Glutamatergic neuron (in vitro differentiated cells): ENCODE results near the gene CCDC170. TPM values are rescaled to one million over a fixed set of nuclear protein-coding genes. Genes with fewer than 3 reads are reported as not detected.
"Not testable (repeated sequence)": the region's sequence is repeated elsewhere in the genome, so short reads cannot be mapped to it uniquely, and the experiment has no call there.

Source experiments
- DNase-seq: peaks from one replicate; pipeline ENCODE4 v3.0.0; 2022
- H3K27ac Mint-ChIP-seq: one replicate; pipeline ENCODE4 v1.8.0; 2020; ENCODE audit warnings: mild to moderate bottlenecking, mixed read lengths, inconsistent platforms; ENCODE audit not compliant: unreplicated experiment
- H3K27me3 Mint-ChIP-seq: one replicate; pipeline ENCODE4 v1.8.0; 2020; ENCODE audit warnings: mild to moderate bottlenecking, moderate library complexity, mixed read lengths, inconsistent platforms; ENCODE audit not compliant: unreplicated experiment
- H3K36me3 Mint-ChIP-seq: one replicate; pipeline ENCODE4 v1.8.0; 2020; ENCODE audit warnings: mild to moderate bottlenecking, mixed read lengths, inconsistent platforms; ENCODE audit not compliant: unreplicated experiment
- H3K4me1 Mint-ChIP-seq: one replicate; pipeline ENCODE4 v1.8.0; 2020; ENCODE audit warnings: mild to moderate bottlenecking, low read depth, mixed read lengths, inconsistent platforms; ENCODE audit not compliant: unreplicated experiment
- H3K4me3 Mint-ChIP-seq: one replicate; pipeline ENCODE4 v1.8.0; 2020; ENCODE audit warnings: mild to moderate bottlenecking, mixed read lengths, inconsistent platforms; ENCODE audit not compliant: unreplicated experiment
- H3K9me3 Mint-ChIP-seq: one replicate; pipeline ENCODE4 v1.8.0; 2020; ENCODE audit warnings: mild to moderate bottlenecking, moderate library complexity, mixed read lengths, inconsistent platforms; ENCODE audit not compliant: unreplicated experiment
- CTCF ChIP-seq: fragments of 200-600 bp; sonication (generic); IDR thresholded peaks from one replicate; pipeline ENCODE4 v1.5.0; 2021; ENCODE audit not compliant: partially characterized antibody, unreplicated experiment
- total RNA-seq: library from RNA; stranded (reverse); fragmentation: NEBNext Ultra II Directional; extraction: Animal tissue kit (Norgen Biotek cat#: 25700); gene quantifications from one replicate; pipeline ENCODE4 v1.2.1, GENCODE V29; 2021; ENCODE audit not compliant: unreplicated experiment

The CCDC170 gene
- total RNA-seq, 1 donor from 2014 or later = not detected

GRCh38 chr6:151512481-151512880 lies 18.7 kb downstream of the CCDC170 start:
- H3K4me1 Mint-ChIP-seq = no peaks in the 10 kb centered on the region
- DNase-seq = no peak
- no peak overlapping the region for H3K27ac Mint-ChIP-seq
- TF ChIP-seq CTCF = no peak
- no peak overlapping the region for H3K4me3 Mint-ChIP-seq
- no peaks in the 10 kb centered on the region for H3K9me3 Mint-ChIP-seq
- no peaks in the 10 kb centered on the region for H3K27me3 Mint-ChIP-seq
- H3K36me3 Mint-ChIP-seq = no peaks in the 10 kb centered on the region

- no peaks in the 10 kb centered on the region for H3K4me1 Mint-ChIP-seq
- H3K9me3 Mint-ChIP-seq = peaks cover 2% of the 10 kb centered on the region
- H3K27me3 Mint-ChIP-seq = no peaks in the 10 kb centered on the region
- TF ChIP-seq CTCF = no peak
- H3K36me3 Mint-ChIP-seq = peaks cover 5% of the 10 kb centered on the region
- H3K27ac Mint-ChIP-seq = no peak overlapping the region
- DNase-seq = no peak
- H3K4me3 Mint-ChIP-seq = no peak overlapping the region
Observed at GRCh38 chr6:151514000-151514730, 20.3 kb downstream of the CCDC170 start.

GRCh38 chr6:151518992-151519391 lies 25.2 kb downstream of the CCDC170 start:
- not testable (repeated sequence) for H3K9me3 Mint-ChIP-seq

GRCh38 chr6:151523034-151523433 lies 29.2 kb downstream of the CCDC170 start:
- no peak for DNase-seq
- no peak for TF ChIP-seq CTCF
- Mint-ChIP-seq H3K4me1 (no peaks in the 10 kb centered on the region), H3K27ac (no peak overlapping the region), H3K4me3 (no peak overlapping the region), H3K9me3 (peaks cover 2% of the 10 kb centered on the region), H3K27me3 (peaks cover 2% of the 10 kb centered on the region), H3K36me3 (peaks cover 19% of the 10 kb centered on the region)

More at GRCh38 chr6:151518992-151519391, 25.2 kb downstream of the CCDC170 start:
- H3K4me1 Mint-ChIP-seq, H3K27me3 Mint-ChIP-seq, H3K4me3 Mint-ChIP-seq, H3K27ac Mint-ChIP-seq, DNase-seq: not testable (repeated sequence)
- peaks cover 16% of the 10 kb centered on the region for H3K36me3 Mint-ChIP-seq

- peaks cover 14% of the 10 kb centered on the region for H3K36me3 Mint-ChIP-seq
- H3K27me3 Mint-ChIP-seq = peaks cover 2% of the 10 kb centered on the region
- H3K4me3 Mint-ChIP-seq = no peak overlapping the region
- TF ChIP-seq CTCF = no peak
- DNase-seq = no peak
- H3K9me3 Mint-ChIP-seq = no peaks in the 10 kb centered on the region
- H3K27ac Mint-ChIP-seq = no peak overlapping the region
- no peaks in the 10 kb centered on the region for H3K4me1 Mint-ChIP-seq
Observed at GRCh38 chr6:151524059-151524458, 30.2 kb downstream of the CCDC170 start.
